HG03280 (cell line): ENCODE results near the gene FBXW2.

ENCODE experiments used
- ATAC-seq: cut with Tn5 transposase; IDR thresholded peaks from one replicate; pipeline ENCODE4 v1.9.1; 2021; ENCODE audit warnings: mild to moderate bottlenecking, moderate library complexity; ENCODE audit not compliant: unreplicated experiment

The FBXW2 gene

DNA sequence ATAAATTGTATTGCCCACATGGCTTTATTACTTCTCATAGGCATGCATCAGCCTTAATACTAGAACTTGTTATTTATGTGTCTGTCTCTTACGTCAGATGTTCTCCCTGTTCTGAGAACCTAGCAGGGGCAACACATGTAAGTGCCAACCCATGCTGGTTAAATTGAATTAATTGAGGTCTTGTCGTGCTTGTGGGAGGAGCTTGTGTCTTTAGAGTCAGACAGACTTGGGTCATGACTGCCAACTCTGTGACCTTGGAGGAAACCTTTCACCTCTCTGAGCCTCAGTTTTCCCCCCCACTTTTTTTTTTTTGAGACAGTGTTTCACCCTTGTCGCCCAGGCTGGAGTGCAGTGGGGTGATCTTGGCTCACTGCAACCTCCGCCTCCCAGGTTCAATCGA, 76.7 kb downstream of the FBXW2 start:
- ATAC-seq: no peak

DNA sequence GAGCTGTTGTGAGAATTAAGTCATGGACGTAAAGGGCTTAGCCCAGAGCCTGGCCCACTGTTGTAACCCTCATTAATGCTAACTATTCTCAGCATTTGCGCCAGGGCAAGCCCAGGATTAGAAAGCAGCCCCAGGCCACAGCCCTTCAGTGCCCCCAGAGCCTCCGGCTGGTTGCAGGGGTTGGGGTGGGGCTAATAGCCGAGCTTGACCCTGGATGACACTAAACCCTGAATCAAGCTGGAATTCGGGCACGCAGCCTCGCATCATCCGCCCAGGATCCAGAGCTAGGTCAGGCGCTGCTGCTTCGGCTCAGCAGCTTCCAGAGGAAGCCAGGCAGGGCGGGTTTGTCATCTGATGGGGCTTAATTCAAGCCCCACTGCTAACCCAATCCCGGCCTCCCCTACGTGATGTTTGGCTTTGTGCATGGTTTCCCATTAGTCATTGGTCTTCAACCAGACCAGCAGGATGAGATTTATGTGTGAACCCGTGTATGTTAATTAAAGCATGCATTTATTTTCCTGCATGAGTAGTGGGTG, 77.8 kb downstream of the FBXW2 start:
- no peak for ATAC-seq

DNA sequence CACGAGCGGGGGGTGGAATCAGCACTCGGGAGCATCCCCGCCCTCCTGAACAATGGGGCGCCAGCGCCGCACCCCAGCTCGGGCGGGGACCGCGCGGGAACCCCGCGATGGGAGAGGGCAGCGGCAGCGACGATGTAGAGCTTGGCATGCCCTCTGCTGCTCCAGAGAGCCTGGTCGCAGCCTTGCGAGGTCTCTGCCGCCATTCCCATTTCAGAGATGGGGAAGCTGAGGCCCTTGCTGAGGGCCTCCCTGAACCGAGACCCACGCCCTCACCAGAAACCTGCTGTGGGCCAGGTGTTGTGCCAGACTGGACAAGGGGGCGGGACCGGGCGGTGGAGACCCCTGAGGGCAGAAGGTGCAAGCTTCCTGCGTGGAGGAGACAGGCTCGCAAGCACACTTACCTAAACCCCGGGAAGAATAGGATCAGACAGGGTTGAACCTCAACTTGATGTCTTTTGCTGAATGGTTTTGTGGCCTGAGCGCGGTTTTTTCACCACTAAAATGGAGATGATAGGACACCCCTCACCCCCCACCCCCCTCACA, 78.3 kb downstream of the FBXW2 start:
- ATAC-seq: peak; percentile 32

DNA sequence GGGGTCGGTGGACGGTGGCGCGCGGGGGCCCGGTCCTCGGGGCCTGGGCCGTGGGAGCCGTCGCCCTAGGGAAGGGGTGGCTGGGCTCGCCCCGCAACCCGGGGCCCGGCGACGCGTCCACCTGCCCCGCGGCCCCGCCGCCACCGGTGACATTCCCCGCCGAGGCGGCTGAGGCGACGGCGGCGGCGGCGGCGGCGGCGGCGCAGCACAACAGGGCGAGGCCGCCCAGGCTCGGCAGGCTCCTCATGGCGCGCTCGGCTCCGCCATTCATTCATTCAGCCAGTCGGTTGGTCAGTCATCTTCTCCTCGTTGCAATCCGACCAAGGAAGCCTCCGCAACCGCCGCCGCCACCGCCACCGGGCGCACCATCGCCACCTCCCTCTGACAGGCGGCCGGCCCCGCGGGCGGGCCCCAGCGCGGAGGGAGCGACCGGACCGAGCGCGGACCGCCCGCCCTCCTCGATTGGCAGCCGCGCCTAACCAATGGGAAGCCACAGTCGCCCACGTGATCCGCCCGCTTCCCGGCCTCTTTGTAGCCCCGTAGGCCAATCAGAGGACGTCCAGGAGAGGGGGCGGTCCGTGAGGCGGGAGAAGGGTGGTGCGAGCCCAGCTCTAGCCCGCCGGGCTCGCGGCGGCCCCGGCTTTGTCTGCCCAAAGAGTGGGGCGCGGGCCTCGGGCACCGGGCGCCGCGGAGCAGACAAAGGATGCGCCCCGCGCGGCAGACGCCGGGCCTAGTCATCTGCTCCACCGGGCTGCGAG, 78.9 kb downstream of the FBXW2 start, which contains the start of gene MEGF9:
Gene MEGF9, minus strand, starts transcription at position 383 of the 758 bp plus-strand sequence. Its CDS starts 112 bp downstream, at position 271.
- peak; percentile 95 for ATAC-seq

DNA sequence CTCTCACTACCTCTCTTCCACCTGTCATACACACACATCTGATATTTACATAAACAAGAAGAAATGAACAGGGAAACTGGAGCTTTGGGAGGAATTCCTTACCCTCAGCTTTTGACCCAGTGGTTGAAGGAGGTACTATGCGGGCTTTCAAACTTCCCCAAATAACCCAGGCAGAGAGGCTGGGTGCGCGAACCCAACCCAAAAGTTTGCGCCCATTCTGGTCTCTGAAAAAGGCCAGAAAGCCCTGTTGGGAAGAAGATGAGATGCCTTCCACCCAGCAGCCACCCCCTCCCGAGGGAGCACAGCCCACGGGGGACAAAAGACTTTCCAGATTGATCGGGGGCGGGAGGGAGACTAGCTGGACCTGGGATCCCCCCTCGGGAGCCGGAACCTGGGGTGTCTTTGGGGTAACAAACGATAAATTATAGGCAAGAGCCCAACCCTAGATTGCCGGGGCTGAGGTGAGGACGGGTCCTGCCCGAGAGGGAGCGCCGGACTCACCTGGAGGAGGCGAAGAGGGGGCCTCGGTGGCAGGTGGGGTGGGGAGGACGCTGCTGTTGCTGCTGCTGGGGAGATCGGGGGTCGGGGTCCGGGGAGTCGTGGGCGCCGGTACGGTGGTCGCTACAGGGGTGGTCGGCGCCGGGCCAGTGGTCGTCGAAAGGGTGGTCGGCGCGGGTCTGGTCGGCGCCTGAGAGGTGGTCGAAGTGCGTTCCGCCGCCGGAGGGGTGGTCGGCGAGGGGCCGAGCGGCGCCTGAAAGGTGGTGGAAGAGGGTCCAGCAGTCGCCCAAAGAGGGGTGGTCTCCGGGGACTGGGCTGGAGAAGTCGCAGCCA, 79.7 kb downstream of the FBXW2 start:
- no peak for ATAC-seq

DNA sequence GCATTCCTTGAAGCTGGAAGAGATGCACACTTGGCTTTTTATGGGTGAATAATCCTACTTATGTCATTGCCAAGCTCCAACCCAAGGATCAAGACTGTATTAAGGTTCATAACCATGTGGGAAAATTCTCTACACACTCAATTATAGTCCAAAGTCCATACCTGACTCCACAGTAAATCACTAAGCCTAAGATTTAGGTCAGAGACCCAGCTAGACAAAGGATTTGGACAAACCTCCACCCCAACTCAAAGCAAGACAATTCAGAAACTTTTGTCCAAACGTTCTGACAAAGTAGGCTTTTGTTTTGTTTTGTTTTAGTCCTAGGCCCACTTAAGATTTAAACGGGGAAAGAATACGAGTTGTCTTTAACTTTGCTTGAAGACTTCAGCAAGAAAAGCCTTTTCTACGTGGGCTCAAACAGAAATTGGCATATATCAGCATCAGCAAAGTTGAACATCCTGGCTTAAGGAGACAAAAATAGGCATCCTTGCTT, 80.6 kb downstream of the FBXW2 start:
- ATAC-seq: no peak

DNA sequence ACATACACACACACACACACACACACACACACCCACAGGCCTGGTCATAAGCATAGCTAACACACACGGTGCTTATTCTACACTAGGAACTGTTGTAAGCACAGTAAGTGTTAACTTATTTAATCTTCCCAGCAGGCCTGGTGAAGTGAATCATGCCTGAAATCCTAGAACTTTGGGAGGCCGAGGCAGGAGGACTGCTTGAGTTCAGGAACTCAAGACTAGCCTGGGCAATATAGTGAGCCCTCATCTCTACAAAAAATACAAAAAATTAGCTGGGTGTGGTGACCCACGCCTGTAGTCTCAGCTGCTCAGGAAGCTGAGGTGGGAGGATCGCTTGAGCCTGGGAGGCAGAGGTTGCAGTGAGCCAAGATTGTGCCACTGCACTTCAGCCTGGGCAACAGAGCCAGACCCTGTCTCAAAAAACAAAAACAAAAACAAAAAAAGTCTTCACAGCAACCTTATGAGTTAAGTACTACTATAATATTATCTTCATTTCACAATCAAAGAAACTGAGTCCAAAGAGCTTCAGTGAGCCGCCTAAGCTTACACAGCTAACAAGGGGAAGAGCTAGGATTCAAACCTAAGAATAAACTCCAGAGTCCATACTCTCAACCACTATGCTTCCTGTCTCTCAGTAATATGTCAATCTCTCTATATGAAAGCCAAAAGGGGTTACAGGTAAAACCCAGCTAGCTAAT, 81.2 kb downstream of the FBXW2 start:
- ATAC-seq: no peak

DNA sequence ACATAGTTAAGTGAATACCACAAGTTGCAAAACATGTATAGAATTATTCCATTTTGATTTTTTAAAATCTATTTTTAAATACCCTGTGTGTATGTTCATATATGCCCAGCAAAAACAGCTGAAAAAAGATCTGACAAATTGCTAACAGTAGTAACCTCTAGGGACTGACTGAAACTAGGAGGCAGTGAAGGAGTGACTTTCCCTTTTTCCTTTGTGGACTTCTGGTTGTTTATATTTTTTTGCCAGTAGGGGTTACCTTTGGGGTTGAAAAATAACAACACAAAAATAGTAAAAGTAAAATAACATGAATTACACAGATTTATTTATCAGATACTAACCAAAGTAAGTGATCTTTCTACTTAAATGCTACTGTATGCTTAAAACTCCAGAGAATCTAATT, 81.9 kb downstream of the FBXW2 start:
- no peak for ATAC-seq

DNA sequence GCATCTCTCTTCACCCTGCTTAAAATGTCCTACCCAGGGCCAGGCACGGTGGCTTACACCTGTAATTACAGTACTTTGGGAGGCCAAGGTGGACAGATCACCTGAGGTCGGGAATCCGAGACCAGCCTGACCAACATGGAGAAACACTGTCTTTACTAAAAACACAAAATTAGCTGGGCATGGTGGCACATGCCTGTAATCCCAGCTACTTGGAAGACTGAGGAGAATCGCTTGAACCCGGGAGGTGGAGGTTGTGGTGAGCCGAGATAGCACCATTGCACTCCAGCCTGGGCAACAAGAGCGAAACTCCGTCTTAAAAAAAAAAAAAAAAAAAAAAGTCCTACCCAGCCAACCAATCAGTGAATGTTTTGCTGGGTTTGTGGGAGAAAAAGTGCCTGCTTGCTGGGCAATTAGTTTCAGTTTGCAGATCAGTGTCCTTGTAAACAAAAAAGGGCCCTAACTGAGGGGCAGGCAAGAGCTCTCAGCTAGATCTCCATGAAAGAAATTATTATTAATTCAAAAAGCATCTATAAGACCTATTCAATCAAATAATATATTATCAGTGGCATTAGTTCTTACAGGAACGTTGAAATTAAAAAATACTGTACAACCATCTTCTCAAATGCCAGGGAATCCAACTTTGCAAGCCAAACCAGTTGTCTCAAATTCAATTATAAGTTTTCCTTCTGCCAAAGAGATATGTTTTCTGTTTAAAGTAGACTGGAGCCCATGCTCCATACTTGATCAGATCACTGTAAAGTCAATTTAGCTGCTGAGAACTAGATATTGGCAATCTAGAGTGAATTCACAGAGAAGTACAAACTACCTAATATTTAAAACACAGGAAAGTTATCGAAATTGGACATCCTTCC, 82.9 kb downstream of the FBXW2 start:
- ATAC-seq: no peak

DNA sequence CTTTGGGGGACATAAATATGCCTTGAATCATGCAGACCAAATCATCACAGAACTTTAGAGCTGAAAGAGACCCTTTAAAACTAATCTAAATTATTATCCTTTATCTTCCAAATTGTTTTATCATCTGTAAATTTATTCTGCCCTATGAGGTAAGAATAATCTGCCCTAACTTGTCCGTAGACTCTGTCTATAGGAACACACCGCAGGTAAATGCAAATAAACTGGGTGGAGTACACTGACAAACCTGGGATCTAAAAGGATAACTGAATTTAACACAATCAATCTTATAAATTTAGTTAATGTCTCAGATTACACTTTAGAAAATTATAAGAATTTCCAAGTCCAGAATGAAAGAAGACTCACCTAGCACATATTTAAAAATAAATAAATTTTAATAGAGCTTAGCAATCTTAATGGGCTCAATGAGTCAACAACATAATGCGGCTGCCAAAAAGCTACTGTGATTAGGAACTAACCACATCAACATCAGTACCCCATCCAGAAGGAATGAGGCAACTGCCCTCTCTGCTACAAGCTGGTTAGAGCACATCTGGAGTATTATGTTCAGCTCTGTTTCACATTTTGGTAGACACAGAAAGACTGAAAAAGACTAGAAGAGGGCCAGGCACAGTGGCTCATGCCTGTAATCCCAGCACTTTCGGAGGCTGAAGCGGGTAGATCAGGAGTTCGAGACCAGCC, 84.5 kb downstream of the FBXW2 start:
- no peak for ATAC-seq

DNA sequence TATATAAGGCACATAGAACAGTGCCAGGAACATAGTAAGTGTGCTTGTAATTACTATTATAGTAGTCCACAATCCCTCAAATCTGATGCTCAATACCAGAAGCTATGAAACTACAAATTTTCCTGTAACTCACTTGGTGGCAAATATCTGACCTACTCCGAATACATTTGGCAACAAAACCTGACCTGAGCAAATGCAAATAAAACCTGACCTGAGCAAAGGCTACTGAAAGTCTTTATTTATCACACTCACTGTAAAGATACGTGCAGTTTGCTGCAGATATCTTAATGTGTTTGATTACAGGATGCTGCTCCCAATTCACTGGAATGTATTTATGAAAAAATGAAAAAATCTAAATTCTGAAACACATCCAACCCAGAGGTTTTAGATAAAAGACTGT, 86.0 kb downstream of the FBXW2 start:
- no peak for ATAC-seq
